ENCODE data around the gene ZDHHC14. TPM values are rescaled to one million over a fixed set of nuclear protein-coding genes. Genes with fewer than 3 reads are reported as not detected.

The ZDHHC14 gene
- total RNA-seq, 1 experiment from 2014 or later = 3.2 TPM

DNA sequence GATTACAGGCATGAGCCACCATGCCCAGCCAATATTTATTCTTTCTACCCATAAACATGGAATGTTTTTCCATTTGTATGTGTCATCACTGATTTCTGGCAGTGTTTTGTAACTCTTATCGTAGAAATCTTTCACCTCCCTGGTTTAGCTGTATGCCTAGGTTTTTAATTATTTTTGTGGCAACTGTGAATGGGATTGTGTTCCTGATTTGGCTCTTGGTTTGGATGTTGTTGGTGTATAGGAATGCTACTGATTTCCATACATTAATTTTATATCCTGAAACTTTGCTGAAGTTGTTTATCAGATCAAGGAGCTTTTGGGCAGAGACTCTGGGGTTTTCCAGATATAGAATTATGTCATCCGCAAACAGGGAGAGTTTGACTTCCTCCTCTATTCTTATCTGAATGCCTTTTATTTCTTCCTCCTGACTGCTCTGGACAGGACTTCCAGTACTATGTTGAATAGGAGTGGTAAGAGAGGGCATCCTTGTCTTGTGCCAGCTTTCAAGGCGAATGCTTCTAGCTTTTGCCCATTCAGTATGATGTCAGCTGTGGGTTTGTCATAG is 198.6 kb downstream of the ZDHHC14 start:
- no peaks in the 10 kb centered on the region for H3K9me3 Mint-ChIP-seq (ENCODE audit: unreplicated experiment)
- intact Hi-C loops (cut with micrococcal nuclease) = no loop called here
- CTCF ChIA-PET = interaction anchor here (0.6 kb wide), 1 partner anchor 359 kb away, joined by 3 read pairs; no protein-coding TSS in a partner anchor
- TF ChIP-seq, protein P1, sequence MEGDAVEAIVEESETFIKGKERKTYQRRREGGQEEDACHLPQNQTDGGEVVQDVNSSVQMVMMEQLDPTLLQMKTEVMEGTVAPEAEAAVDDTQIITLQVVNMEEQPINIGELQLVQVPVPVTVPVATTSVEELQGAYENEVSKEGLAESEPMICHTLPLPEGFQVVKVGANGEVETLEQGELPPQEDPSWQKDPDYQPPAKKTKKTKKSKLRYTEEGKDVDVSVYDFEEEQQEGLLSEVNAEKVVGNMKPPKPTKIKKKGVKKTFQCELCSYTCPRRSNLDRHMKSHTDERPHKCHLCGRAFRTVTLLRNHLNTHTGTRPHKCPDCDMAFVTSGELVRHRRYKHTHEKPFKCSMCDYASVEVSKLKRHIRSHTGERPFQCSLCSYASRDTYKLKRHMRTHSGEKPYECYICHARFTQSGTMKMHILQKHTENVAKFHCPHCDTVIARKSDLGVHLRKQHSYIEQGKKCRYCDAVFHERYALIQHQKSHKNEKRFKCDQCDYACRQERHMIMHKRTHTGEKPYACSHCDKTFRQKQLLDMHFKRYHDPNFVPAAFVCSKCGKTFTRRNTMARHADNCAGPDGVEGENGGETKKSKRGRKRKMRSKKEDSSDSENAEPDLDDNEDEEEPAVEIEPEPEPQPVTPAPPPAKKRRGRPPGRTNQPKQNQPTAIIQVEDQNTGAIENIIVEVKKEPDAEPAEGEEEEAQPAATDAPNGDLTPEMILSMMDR (IDR thresholded peaks at IDR 0.05; ENCODE audit: unreplicated experiment) = no peak
- POLR2A ChIA-PET = interaction anchor here (0.7 to 1.6 kb wide), 2 partner anchors 33 to 499 kb away, joined by 3 read pairs; no protein-coding TSS in a partner anchor
- H3K4me1 Mint-ChIP-seq (ENCODE audit: insufficient read depth, unreplicated experiment) = no peaks in the 10 kb centered on the region
- H3K4me3 Mint-ChIP-seq (ENCODE audit: unreplicated experiment) = no peak overlapping the region
- peaks cover 5% of the 10 kb centered on the region for H3K36me3 Mint-ChIP-seq (ENCODE audit: insufficient read depth, unreplicated experiment)
- no peak overlapping the region for H3K27ac Mint-ChIP-seq (ENCODE audit: low read depth, unreplicated experiment)
- BruUV-seq (replicated peaks) = no TSS peak
- no peaks in the 10 kb centered on the region for H3K27me3 Mint-ChIP-seq (ENCODE audit: insufficient read depth, unreplicated experiment)
- DNase-seq (ENCODE audit: unreplicated experiment) = no peak

DNA sequence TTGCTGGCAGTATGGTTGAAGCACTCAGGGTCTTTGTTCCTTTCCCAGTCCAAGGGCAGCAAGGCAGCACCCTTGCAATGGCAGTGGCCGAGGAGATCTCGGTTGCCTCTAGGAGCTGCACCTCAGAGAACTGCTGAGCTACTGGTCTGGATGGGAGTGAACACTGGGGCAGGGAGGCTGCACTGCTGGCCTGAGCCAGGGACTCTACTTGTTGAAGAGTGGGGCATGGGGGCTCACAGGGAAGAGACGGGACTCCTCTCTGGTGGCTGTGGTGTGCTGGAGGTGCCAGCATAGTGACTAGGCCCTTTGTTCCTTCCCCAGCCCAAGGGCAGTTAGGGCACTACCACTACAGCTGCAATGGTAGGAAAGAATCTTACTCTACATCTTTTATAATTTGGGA is 203.0 kb downstream of the ZDHHC14 start:
- Mint-ChIP-seq H3K27ac (ENCODE audit: low read depth, unreplicated experiment) (no peak overlapping the region), H3K4me1 (ENCODE audit: insufficient read depth, unreplicated experiment) (no peaks in the 10 kb centered on the region), H3K27me3 (ENCODE audit: insufficient read depth, unreplicated experiment) (no peaks in the 10 kb centered on the region), H3K36me3 (ENCODE audit: insufficient read depth, unreplicated experiment) (peaks cover 5% of the 10 kb centered on the region), H3K4me3 (ENCODE audit: unreplicated experiment) (no peak overlapping the region), H3K9me3 (ENCODE audit: unreplicated experiment) (peaks cover 5% of the 10 kb centered on the region)
- CTCF ChIA-PET = no interaction called here
- no TSS peak for BruUV-seq (replicated peaks)
- intact Hi-C loops (cut with micrococcal nuclease) = no loop called here
- POLR2A ChIA-PET = interaction anchor here (0.6 kb wide), 2 partner anchors 126 to 240 kb away, joined by 3 read pairs; no protein-coding TSS in a partner anchor
- no peak for DNase-seq (ENCODE audit: unreplicated experiment)
- TF ChIP-seq, protein P1 (IDR thresholded peaks at IDR 0.05; ENCODE audit: unreplicated experiment) = no peak

DNA sequence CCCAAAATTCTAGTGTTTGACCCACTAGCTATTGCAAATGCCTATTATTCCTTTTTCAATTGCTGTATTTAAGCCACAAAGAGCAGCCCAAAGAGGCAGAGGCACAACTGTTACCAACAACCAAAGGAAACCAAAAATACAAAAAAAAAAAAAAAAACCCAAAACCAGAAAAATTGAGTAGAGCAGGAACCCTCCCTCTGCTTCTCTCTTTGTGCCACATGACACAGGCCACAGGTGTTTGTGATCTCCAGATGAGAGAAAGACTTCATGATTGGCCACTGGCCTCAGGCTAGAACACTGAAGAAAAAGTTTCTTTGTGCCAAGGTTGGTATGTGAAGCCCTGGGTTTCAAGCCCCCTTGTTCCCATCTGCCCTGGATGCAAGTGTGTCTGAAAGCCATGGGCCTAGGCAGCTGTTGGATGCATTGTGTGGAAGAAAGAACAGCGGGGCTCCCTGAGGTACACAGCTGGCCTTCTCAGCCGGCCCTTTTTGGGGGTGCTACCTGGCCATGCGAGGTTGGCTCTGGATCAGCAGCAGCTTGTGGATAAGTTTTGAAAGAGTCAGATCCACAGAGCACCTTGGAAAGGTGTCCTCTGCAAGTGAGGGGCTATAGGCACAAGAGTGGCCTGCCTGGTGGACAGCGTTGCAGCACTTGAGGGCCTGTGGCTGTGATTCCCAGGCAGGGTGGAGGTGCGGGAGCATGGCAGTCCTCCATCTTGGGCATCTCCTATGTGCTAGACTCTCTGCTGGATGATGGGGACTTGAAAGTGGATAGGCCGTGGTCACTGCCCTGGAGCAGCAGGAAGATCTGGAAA is 204.5 kb downstream of the ZDHHC14 start:
- ChIA-PET CTCF (interaction anchor here (1.0 to 1.7 kb wide), 2 partner anchors 12 to 271 kb away, joined by 4 to 6 read pairs; no protein-coding TSS in a partner anchor), POLR2A (no interaction called here)
- Mint-ChIP-seq H3K4me1 (ENCODE audit: insufficient read depth, unreplicated experiment) (no peaks in the 10 kb centered on the region), H3K4me3 (ENCODE audit: unreplicated experiment) (no peak overlapping the region), H3K27me3 (ENCODE audit: insufficient read depth, unreplicated experiment) (no peaks in the 10 kb centered on the region), H3K9me3 (ENCODE audit: unreplicated experiment) (peaks cover 16% of the 10 kb centered on the region), H3K27ac (ENCODE audit: low read depth, unreplicated experiment) (no peak overlapping the region), H3K36me3 (ENCODE audit: insufficient read depth, unreplicated experiment) (peaks cover 5% of the 10 kb centered on the region)
- intact Hi-C loops (cut with micrococcal nuclease) = no loop called here
- DNase-seq (ENCODE audit: unreplicated experiment) = no peak
- TF ChIP-seq, protein P1 (IDR thresholded peaks at IDR 0.05; ENCODE audit: unreplicated experiment) = no peak
- no TSS peak for BruUV-seq (replicated peaks)

DNA sequence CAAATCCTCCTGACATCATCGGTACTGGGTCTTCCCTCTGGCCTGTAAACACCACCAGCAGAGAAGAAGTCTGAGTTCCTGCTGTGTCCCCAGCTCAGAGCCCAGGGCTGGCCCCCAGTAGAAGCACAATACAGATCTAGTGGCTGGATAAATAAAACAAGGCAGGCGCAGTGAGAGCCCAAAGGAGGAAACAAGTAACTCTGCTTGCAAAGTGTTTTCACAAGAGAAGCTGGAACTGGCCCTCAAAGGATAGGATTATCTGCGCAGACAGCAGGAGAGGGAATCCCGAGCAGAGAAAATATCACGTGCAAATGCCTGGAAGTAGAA is 205.1 kb downstream of the ZDHHC14 start:
- intact Hi-C loops (cut with micrococcal nuclease) = no loop called here
- Mint-ChIP-seq H3K4me3 (ENCODE audit: unreplicated experiment) (no peak overlapping the region), H3K4me1 (ENCODE audit: insufficient read depth, unreplicated experiment) (no peaks in the 10 kb centered on the region), H3K27ac (ENCODE audit: low read depth, unreplicated experiment) (no peak overlapping the region), H3K9me3 (ENCODE audit: unreplicated experiment) (peaks cover 17% of the 10 kb centered on the region), H3K36me3 (ENCODE audit: insufficient read depth, unreplicated experiment) (peaks cover 5% of the 10 kb centered on the region), H3K27me3 (ENCODE audit: insufficient read depth, unreplicated experiment) (no peaks in the 10 kb centered on the region)
- TF ChIP-seq, protein P1 (IDR thresholded peaks at IDR 0.05; ENCODE audit: unreplicated experiment) = no peak
- ChIA-PET CTCF (interaction anchor here (1.0 to 1.7 kb wide), 2 partner anchors 12 to 271 kb away, joined by 4 to 6 read pairs; no protein-coding TSS in a partner anchor), POLR2A (no interaction called here)
- no peak for DNase-seq (ENCODE audit: unreplicated experiment)
- no TSS peak for BruUV-seq (replicated peaks)

All from MCF 10A (cell line).